Measurements from ENCODE around the gene AIF1L.
"Not testable (repeated sequence)": the region's sequence is repeated elsewhere in the genome, so short reads cannot be mapped to it uniquely, and the experiment has no call there.

The AIF1L gene

GRCh38 chr9:131107760-131108159 is 11.4 kb downstream of the AIF1L start:
- no peak overlapping the region for H3K27ac ChIP-seq
- ChIA-PET POLR2A (ENCODE audit: low non-redundant PET) (interaction anchor here (1.7 kb wide), 1 partner anchor 9 kb away, joined by 7 read pairs; no protein-coding TSS in a partner anchor), CTCF (interaction anchor here (0.6 to 1.2 kb wide), 2 partner anchors 8 to 50 kb away, joined by 3 to 5 read pairs; no protein-coding TSS in a partner anchor)
- TF ChIP-seq CTCF (conservative IDR thresholded peaks at IDR 0.05; ENCODE audit: low read depth) = no peak
- no peak for DNase-seq (ENCODE audit: low spot score)

GRCh38 chr9:131111186-131111853 is 15.0 kb downstream of the AIF1L start:
- no peak for DNase-seq (ENCODE audit: low spot score)
- ChIA-PET POLR2A (ENCODE audit: low non-redundant PET) (no interaction called here), CTCF (interaction anchor here (0.6 to 2.0 kb wide), 3 partner anchors 14 to 65 kb away, joined by 3 to 5 read pairs (median 3); no protein-coding TSS in a partner anchor)
- no peak for TF ChIP-seq CTCF (conservative IDR thresholded peaks at IDR 0.05; ENCODE audit: low read depth)
- peak overlapping the region; percentile 67 for H3K27ac ChIP-seq

GRCh38 chr9:131111854-131112311 is 15.6 kb downstream of the AIF1L start:
- H3K27ac ChIP-seq = peak overlapping the region; percentile 67
- no peak for TF ChIP-seq CTCF (conservative IDR thresholded peaks at IDR 0.05; ENCODE audit: low read depth)
- POLR2A ChIA-PET (ENCODE audit: low non-redundant PET) = no interaction called here
- CTCF ChIA-PET = interaction anchor here (2.0 kb wide), 1 partner anchor 65 kb away, joined by 5 read pairs; no protein-coding TSS in a partner anchor
- DNase-seq (ENCODE audit: low spot score) = no peak

GRCh38 chr9:131112374-131113154 is 16.2 kb downstream of the AIF1L start:
- no peak for TF ChIP-seq CTCF (conservative IDR thresholded peaks at IDR 0.05; ENCODE audit: low read depth)
- ChIA-PET POLR2A (ENCODE audit: low non-redundant PET) (interaction anchor here (0.6 kb wide), 1 partner anchor 9 kb away, joined by 5 read pairs; no protein-coding TSS in a partner anchor), CTCF (interaction anchor here (0.6 to 2.0 kb wide), 3 partner anchors 20 to 66 kb away, joined by 3 to 5 read pairs (median 4); no protein-coding TSS in a partner anchor)
- peak; percentile 76 for DNase-seq (ENCODE audit: low spot score)
- peak overlapping the region; percentile 67 for H3K27ac ChIP-seq

- DNase-seq (ENCODE audit: low spot score) = no peak
- ChIA-PET CTCF (interaction anchor here (0.6 to 0.8 kb wide), 3 partner anchors 19 to 1635 kb away, joined by 3 to 4 read pairs (median 3); no protein-coding TSS in a partner anchor), POLR2A (ENCODE audit: low non-redundant PET) (no interaction called here)
- peak overlapping the region; percentile 67 for H3K27ac ChIP-seq
- TF ChIP-seq CTCF (conservative IDR thresholded peaks at IDR 0.05; ENCODE audit: low read depth) = no peak
Observed at GRCh38 chr9:131113655-131114054, 17.3 kb downstream of the AIF1L start.

- CTCF ChIA-PET = interaction anchor here (0.6 kb wide), 1 partner anchor 1634 kb away, joined by 3 read pairs; no protein-coding TSS in a partner anchor
- no peak for DNase-seq (ENCODE audit: low spot score)
- peak overlapping the region; percentile 67 for H3K27ac ChIP-seq
- no peak for TF ChIP-seq CTCF (conservative IDR thresholded peaks at IDR 0.05; ENCODE audit: low read depth)
- POLR2A ChIA-PET (ENCODE audit: low non-redundant PET) = no interaction called here
Observed at GRCh38 chr9:131114084-131114535, 17.8 kb downstream of the AIF1L start.

- DNase-seq (ENCODE audit: low spot score); H3K27ac ChIP-seq; CTCF ChIA-PET; POLR2A ChIA-PET (ENCODE audit: low non-redundant PET): not testable (repeated sequence)
Observed at GRCh38 chr9:131115360-131115742, 19.0 kb downstream of the AIF1L start.

Measured in RWPE1 (cell line).